HepG2 (cell line): ENCODE data around the gene APOA1.

ENCODE experiments used
- CTCF ChIP-seq: sonication (generic); formaldehyde crosslinking; IDR thresholded peaks from 2 replicates; pipeline ENCODE4 v1.5.0; 2020; ENCODE audit warnings: mild to moderate bottlenecking, missing genetic modification reagents, moderate library complexity
- EZH2 ChIP-seq: conservative IDR thresholded peaks from 2 replicates; pipeline ENCODE4 v1.6.1; 2012; ENCODE audit warnings: mild to moderate bottlenecking, low read depth, low read length, moderate library complexity
- FLYWCH1 ChIP-seq: sonication (generic); formaldehyde crosslinking; IDR thresholded peaks from 2 replicates; pipeline ENCODE4 v1.8.1; 2023; ENCODE audit warnings: mild to moderate bottlenecking, missing genetic modification reagents
- MAFK ChIP-seq, 2 experiments: IDR thresholded peaks in 1 of 2; conservative IDR thresholded peaks in 1 of 2; 2 replicates each; pipeline ENCODE4 v1.6.1; 2011; ENCODE audit warnings: improper control_type of control experiment in 2 of 2, low read length in 2 of 2
- SP2 ChIP-seq: sonication (generic); formaldehyde crosslinking; IDR thresholded peaks from 2 replicates; pipeline ENCODE4 v1.5.1; 2020; ENCODE audit warnings: mild to moderate bottlenecking, missing genetic modification reagents

- TF ChIP-seq CTCF = no peak
- TF ChIP-seq SP2 (CRISPR knock-in tag) = no peak
- no peak for TF ChIP-seq EZH2
- no peak for TF ChIP-seq MAFK (conservative IDR thresholded peaks at IDR 0.05 in 1 of 2, IDR thresholded peaks at IDR 0.05 in 1 of 2; ENCODE audit: low read length in 2 of 2)
- TF ChIP-seq FLYWCH1 (CRISPR knock-in tag) = no peak
Measured at GRCh38 chr11:116835042-116835772, 2.2 kb downstream of the APOA1 start.
